ENCODE results near the gene OR10H4.

DNA sequence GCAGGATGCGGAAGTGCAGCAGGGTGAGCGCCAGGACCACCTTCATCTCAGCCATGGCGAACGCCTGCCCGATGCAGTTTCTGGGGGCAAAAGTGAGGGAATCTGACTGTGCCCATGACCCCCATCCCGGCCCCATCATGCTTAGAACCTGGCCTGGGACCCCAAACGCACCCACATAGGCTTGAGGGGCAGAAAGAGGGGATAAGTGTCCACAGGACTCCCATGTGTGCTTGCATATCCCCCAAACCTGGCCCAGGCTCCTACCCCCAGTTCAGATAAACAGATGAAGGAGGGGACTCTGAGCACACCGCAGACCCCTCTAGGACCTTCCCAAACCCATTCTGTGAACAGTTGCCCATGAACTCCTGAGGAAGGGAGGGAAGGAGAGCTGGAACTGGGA, 35.0 kb upstream of the OR10H4 start:
- TF ChIP-seq, protein P1, sequence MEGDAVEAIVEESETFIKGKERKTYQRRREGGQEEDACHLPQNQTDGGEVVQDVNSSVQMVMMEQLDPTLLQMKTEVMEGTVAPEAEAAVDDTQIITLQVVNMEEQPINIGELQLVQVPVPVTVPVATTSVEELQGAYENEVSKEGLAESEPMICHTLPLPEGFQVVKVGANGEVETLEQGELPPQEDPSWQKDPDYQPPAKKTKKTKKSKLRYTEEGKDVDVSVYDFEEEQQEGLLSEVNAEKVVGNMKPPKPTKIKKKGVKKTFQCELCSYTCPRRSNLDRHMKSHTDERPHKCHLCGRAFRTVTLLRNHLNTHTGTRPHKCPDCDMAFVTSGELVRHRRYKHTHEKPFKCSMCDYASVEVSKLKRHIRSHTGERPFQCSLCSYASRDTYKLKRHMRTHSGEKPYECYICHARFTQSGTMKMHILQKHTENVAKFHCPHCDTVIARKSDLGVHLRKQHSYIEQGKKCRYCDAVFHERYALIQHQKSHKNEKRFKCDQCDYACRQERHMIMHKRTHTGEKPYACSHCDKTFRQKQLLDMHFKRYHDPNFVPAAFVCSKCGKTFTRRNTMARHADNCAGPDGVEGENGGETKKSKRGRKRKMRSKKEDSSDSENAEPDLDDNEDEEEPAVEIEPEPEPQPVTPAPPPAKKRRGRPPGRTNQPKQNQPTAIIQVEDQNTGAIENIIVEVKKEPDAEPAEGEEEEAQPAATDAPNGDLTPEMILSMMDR (IDR thresholded peaks at IDR 0.05) = no peak
- no peak for TF ChIP-seq POLR2A (IDR thresholded peaks at IDR 0.05)

Data from ovary (tissue), 3 donors.